Esophagus squamous epithelium (tissue), 5 donors: ENCODE data around the gene LRRN4CL. TPM values are rescaled to one million over a fixed set of nuclear protein-coding genes. Genes with fewer than 3 reads are reported as not detected.
"Not testable (repeated sequence)": the region's sequence is repeated elsewhere in the genome, so short reads cannot be mapped to it uniquely, and the experiment has no call there.

Experiments
- DNase-seq: peaks from one replicate; lab custom pipeline; 2025; lab: John Stamatoyannopoulos, UW
- H3K27ac ChIP-seq, 4 donors: fragments of 200-600 bp; sonication (generic); one replicate each; pipeline ENCODE4 v1.5.1; 2016 to 2019; ENCODE audit warnings: mild to moderate bottlenecking in 1 of 4
- H3K27me3 ChIP-seq, 4 donors: fragments of 200-600 bp; sonication (generic); 1 replicate in 3 of 4; 2 replicates in 1 of 4; pipeline versions ENCODE4 v1.5.1 to v1.6.0; 2017 to 2021; ENCODE audit warnings: antibody characterized with exemption in 1 of 4
- H3K36me3 ChIP-seq, 3 donors: fragments of 200-600 bp; sonication (generic); one replicate each; pipeline ENCODE4 v1.5.1; 2016 to 2019
- H3K4me1 ChIP-seq, 3 donors: fragments of 200-600 bp; sonication (generic); one replicate each; pipeline ENCODE4 v1.5.1; 2017 to 2019
- H3K4me3 ChIP-seq, 4 donors: fragments of 200-600 bp; sonication (generic); 1 replicate in 3 of 4; 2 replicates in 1 of 4; pipeline ENCODE4 v1.5.1; 2016 to 2019; ENCODE audit warnings: mild to moderate bottlenecking in 2 of 4, moderate library complexity in 1 of 4
- H3K9me3 ChIP-seq, 3 donors: fragments of 200-600 bp; sonication (generic); one replicate each; pipeline ENCODE4 v1.5.1; 2016 to 2019
- CTCF ChIP-seq, 6 experiments: fragments of 450-650 bp in 4 of 6; fragments of 200-600 bp in 2 of 6; sonication (generic) in 2 of 6; IDR thresholded peaks; one replicate each; pipeline ENCODE4 v1.5.1; 2016 to 2019; ENCODE audit warnings: antibody characterized with exemption in 6 of 6, mild to moderate bottlenecking in 4 of 6, moderate library complexity in 4 of 6
- POLR2A ChIP-seq, 4 donors: fragments of 450-650 bp; IDR thresholded peaks; one replicate each; pipeline ENCODE4 v1.6.1; 2017; ENCODE audit warnings: antibody characterized with exemption in 4 of 4, mild to moderate bottlenecking in 4 of 4, moderate library complexity in 3 of 4
- WGBS, 2 donors: methylation state at CpG; one replicate each; pipeline ENCODE4 v1.1.5; 2018; 5-methylcytosine and 5-hydroxymethylcytosine counted together
- intact Hi-C: fragments of 100-400 bp; cut with DNase I; formaldehyde crosslinking; loops from one replicate; pipeline ENCODE4 v1.15.0; 2022
- total RNA-seq, 4 donors: library from RNA; depleted of rRNA; stranded (reverse); fragments of >200 nt; gene quantifications; one replicate each; pipeline ENCODE4 v1.1.0, GENCODE V29; 2016
- donor health status: DM: yes; HTN: yes; CAD: no.

LRRN4CL gene
- total RNA-seq, 4 donors from 2014 or later: 0.27 to 12.0 (median 4.5) TPM

DNA sequence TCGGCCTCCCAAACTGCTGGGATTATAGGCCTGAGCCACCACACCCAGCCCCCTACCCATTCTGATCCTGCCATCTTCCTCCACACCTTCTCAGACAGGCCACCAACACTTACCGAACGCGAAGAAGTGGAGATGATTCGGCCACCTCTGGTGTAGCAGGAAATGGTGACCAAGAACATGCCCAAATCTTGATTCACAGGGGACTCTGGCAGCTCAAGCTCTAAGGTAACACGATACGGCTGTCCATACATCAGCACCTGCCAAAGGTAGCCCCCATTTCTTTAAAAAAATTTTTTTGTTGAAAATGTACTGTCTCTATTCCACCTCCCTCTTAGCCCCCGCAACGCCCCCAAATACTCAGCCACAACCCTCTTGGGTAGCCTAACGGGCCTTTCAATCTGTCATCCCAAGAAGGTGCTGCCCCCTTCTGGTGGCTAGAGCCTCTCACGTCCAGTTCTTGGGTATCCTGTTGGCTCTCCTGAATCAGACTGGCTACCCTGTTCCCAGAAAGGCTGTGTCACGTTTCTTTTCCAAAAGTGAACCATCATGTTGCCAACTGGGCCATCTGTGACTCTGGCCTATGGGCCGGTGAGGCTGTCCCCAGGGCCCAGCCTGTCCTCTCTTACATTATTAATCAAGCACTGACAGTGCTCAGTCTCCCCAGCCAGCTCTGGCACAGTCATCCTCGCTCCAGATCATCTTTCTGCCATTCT lies 5.3 kb upstream of the LRRN4CL start:
- H3K27ac ChIP-seq: peak overlapping the region in 1 of 4 donors; percentile 25
- peaks cover 0 to 36% (median 17%) of the 10 kb centered on the region in 3 donors for H3K4me1 ChIP-seq
- WGBS, 2 donors: 34 to 55% methylated on average over 10 to 13 of the region's 14 CpGs
- no peaks in the 10 kb centered on the region for H3K27me3 ChIP-seq
- H3K9me3 ChIP-seq: no peaks in the 10 kb centered on the region
- TF ChIP-seq POLR2A (IDR thresholded peaks at IDR 0.05) (no peak), CTCF (IDR thresholded peaks at IDR 0.05) (peak; percentile 62 to 82 (median 72))
- H3K36me3 ChIP-seq: peaks cover 8 to 54% (median 9%) of the 10 kb centered on the region in 3 donors
- no peak for DNase-seq
- intact Hi-C loops: no loop called here
- H3K4me3 ChIP-seq: no peak overlapping the region

- H3K27ac ChIP-seq: peak overlapping the region in 3 of 4 donors; percentile 3 to 55 (median 25)
- H3K27me3 ChIP-seq, intact Hi-C loops, H3K9me3 ChIP-seq, DNase-seq, H3K4me3 ChIP-seq: not testable (repeated sequence)
- peaks cover 0 to 45% (median 17%) of the 10 kb centered on the region in 3 donors for H3K4me1 ChIP-seq
- 36 to 58% methylated on average over 4 of the region's 4 CpGs for WGBS, 2 donors
- peaks cover 8 to 47% (median 9%) of the 10 kb centered on the region in 3 donors for H3K36me3 ChIP-seq
Measured at GRCh38 chr11:62693624-62694023, 4.3 kb upstream of the LRRN4CL start.

- Histone ChIP-seq H3K27ac (peak overlapping the region in 3 of 4 donors; percentile 55 to 75 (median 70)), H3K9me3 (no peaks in the 10 kb centered on the region), H3K4me1 (peaks cover 0 to 40% (median 8%) of the 10 kb centered on the region in 3 donors), H3K36me3 (peaks cover 8 to 35% (median 9%) of the 10 kb centered on the region in 3 donors), H3K4me3 (peak overlapping the region in 3 of 4 donors; percentile 26 to 58 (median 36)), H3K27me3 (peaks cover 0 to 10% (median 0%) of the 10 kb centered on the region in 4 donors)
- TF ChIP-seq CTCF (IDR thresholded peaks at IDR 0.05) (no peak), POLR2A (IDR thresholded peaks at IDR 0.05) (no peak)
- intact Hi-C loops: no loop called here
- no peak for DNase-seq
- 30 to 31% methylated on average over 1 of the region's 1 CpG for WGBS, 2 donors
Measured at GRCh38 chr11:62688491-62688890, 839 bp downstream of the LRRN4CL start.

DNA sequence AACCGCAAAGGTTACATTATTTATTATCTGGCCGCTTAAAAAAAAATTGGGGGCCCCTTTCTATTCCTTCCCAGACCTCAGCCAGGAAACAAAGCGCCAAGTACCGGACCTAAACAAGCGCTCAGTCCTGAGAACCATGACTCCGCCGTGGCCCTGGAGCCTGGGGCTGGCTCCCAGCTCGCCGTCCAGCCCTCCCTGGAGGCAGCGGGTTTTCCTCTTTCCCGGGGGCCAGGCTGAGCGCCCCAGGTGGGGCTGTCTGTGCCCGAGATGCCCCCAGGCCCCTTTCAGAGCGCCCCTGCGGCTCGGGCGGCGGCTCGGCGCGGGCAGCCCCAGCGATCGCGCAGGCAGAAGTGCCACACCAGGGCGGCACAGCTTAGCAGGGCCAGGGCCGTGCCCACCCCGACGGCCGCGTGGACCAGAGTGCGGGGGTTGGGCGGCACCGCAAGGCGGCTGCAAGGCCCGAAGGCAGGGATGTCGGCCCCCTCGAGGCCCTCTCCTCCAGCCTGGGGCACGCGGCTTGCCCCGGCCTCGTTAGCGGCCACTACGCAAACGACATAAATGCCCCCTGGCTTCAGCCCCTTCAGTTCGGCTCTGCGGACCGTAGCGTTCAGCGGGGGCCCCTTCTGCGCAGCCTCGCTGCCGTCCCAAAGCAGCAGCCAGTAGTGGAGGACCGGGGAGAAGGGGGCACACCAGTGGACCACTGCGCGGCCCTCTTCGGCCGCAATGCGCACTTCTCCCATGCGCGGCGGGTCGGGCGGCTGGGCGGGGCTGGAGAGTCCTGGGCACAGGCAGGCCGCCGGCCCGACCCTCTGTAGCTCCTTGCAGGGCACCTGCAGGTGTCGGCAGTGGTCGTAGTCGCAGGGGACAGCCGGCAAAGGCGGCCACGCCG lies 1.6 kb downstream of the LRRN4CL start:
- Histone ChIP-seq H3K27me3 (peaks cover 0 to 10% (median 0%) of the 10 kb centered on the region in 4 donors), H3K27ac (peak overlapping the region; percentile 19 to 75 (median 62)), H3K4me3 (peak overlapping the region in 3 of 4 donors; percentile 26 to 58 (median 36)), H3K4me1 (peaks cover 0 to 32% (median 8%) of the 10 kb centered on the region in 3 donors), H3K9me3 (no peaks in the 10 kb centered on the region), H3K36me3 (peaks cover 8 to 30% (median 9%) of the 10 kb centered on the region in 3 donors)
- WGBS, 2 donors: 89 to 95% methylated on average over 3 to 7 of the region's 74 CpGs
- no peak for DNase-seq
- TF ChIP-seq POLR2A (IDR thresholded peaks at IDR 0.05) (no peak), CTCF (IDR thresholded peaks at IDR 0.05) (no peak)
- intact Hi-C loops: no loop called here

- Histone ChIP-seq H3K36me3 (peaks cover 0 to 5% (median 4%) of the 10 kb centered on the region in 3 donors), H3K27me3 (peaks cover 0 to 1% (median 0%) of the 10 kb centered on the region in 4 donors), H3K27ac (no peak overlapping the region), H3K4me1 (peaks cover 12 to 37% (median 17%) of the 10 kb centered on the region in 3 donors), H3K9me3 (no peaks in the 10 kb centered on the region), H3K4me3 (no peak overlapping the region)
- 64 to 91% methylated on average over 5 to 7 of the region's 7 CpGs for WGBS, 2 donors
- no peak for TF ChIP-seq CTCF (IDR thresholded peaks at IDR 0.05)
- no peak for TF ChIP-seq POLR2A (IDR thresholded peaks at IDR 0.05)
- intact Hi-C loops: no loop called here
- no peak for DNase-seq
Measured at GRCh38 chr11:62682518-62682917, 6.8 kb downstream of the LRRN4CL start.
